ENCODE measurements around the gene SLAMF6.
"Not testable (repeated sequence)": the region's sequence is repeated elsewhere in the genome, so short reads cannot be mapped to it uniquely, and the experiment has no call there.

SLAMF6 gene
- total RNA-seq: 42.4 to 123 (median 105) reads per million in 4 donors

- peak in 3 of 5 donors; percentile 12 to 73 (median 18) for DNase-seq
Measured at GRCh38 chr1:160522622-160523345, at the start of gene SLAMF6. Gene SLAMF6, minus strand, starts transcription at chr1:160523255. Its CDS starts 63 bp downstream, at chr1:160523192.

- DNase-seq: no peak
Measured at GRCh38 chr1:160570840-160571239, 47.8 kb upstream of the SLAMF6 start.

- no peak for DNase-seq
Measured at GRCh38 chr1:160569806-160570205, 46.8 kb upstream of the SLAMF6 start.

GRCh38 chr1:160567858-160568682 lies 45.0 kb upstream of the SLAMF6 start:
- peak in 4 of 5 donors; percentile 24 to 84 (median 38) for DNase-seq

- DNase-seq: no peak
Measured at GRCh38 chr1:160567341-160567740, 44.3 kb upstream of the SLAMF6 start.

GRCh38 chr1:160565564-160565963 lies 42.5 kb upstream of the SLAMF6 start:
- no peak for DNase-seq

- DNase-seq: not testable (repeated sequence)
Measured at GRCh38 chr1:160563230-160563629, 40.2 kb upstream of the SLAMF6 start.

GRCh38 chr1:160562745-160563144 lies 39.7 kb upstream of the SLAMF6 start:
- not testable (repeated sequence) for DNase-seq

- no peak for DNase-seq
Measured at GRCh38 chr1:160560806-160561205, 37.8 kb upstream of the SLAMF6 start.

GRCh38 chr1:160560045-160560705 lies 37.1 kb upstream of the SLAMF6 start:
- DNase-seq: no peak

- not testable (repeated sequence) for DNase-seq
Measured at GRCh38 chr1:160559437-160559836, 36.4 kb upstream of the SLAMF6 start.

GRCh38 chr1:160558660-160559380 lies 35.8 kb upstream of the SLAMF6 start:
- peak in 1 of 5 donors; percentile 44 for DNase-seq

GRCh38 chr1:160553778-160554177 lies 30.7 kb upstream of the SLAMF6 start:
- DNase-seq: no peak

- DNase-seq: no peak
Measured at GRCh38 chr1:160552425-160552824, 29.4 kb upstream of the SLAMF6 start.

GRCh38 chr1:160550572-160551034 lies 27.5 kb upstream of the SLAMF6 start:
- DNase-seq: peak in 4 of 5 donors; percentile 22 to 52 (median 36)

- no peak for DNase-seq
Measured at GRCh38 chr1:160549665-160550006, 26.6 kb upstream of the SLAMF6 start.

GRCh38 chr1:160548960-160549664 lies 26.1 kb upstream of the SLAMF6 start:
- DNase-seq: no peak

GRCh38 chr1:160548183-160548582 lies 25.1 kb upstream of the SLAMF6 start:
- DNase-seq: no peak

GRCh38 chr1:160547422-160547821 lies 24.4 kb upstream of the SLAMF6 start:
- no peak for DNase-seq

GRCh38 chr1:160546942-160547341 lies 23.9 kb upstream of the SLAMF6 start:
- DNase-seq: no peak

GRCh38 chr1:160544647-160545046 lies 21.6 kb upstream of the SLAMF6 start:
- DNase-seq: peak in 1 of 5 donors; percentile 53

Data from T-helper 1 cell (primary cell).